OCI-LY7 (cell line): ENCODE measurements around the gene DDAH2. TPM values are rescaled to one million over a fixed set of nuclear protein-coding genes. Genes with fewer than 3 reads are reported as not detected.

Experiments used
- BruUV-seq: library from RNA; stranded (reverse); fragments of 400-500 nt; replicated peaks from 2 replicates; lab custom pipeline; 2021; lab: Mats Ljungman, UMichigan
- CTCF ChIA-PET: fragments of 300-600 bp; sonication (Branson Sonifier 250); formaldehyde crosslinking; loops from one replicate; lab custom pipeline; 2022; ENCODE audit warnings: antibody characterized with exemption; ENCODE audit not compliant: unreplicated experiment; lab: Charles Lee
- POLR2A ChIA-PET: fragments of 300-600 bp; sonication (Branson Sonifier 250); formaldehyde crosslinking; loops from one replicate; lab custom pipeline; 2022; ENCODE audit warnings: antibody characterized with exemption; lab: Charles Lee
- DNase-seq: peaks from one replicate; pipeline ENCODE4 v3.0.0-alpha.2; 2015; ENCODE audit warnings: low spot score
- H2AFZ ChIP-seq: fragments of 200-600 bp; sonication (generic), shearing (Covaris generic); 2 replicates; pipeline ENCODE4 v1.6.1; 2014; ENCODE audit warnings: mild to moderate bottlenecking, antibody characterized with exemption, low read length, moderate library complexity
- H3K27ac ChIP-seq: fragments of 200-600 bp; sonication (generic); 2 replicates; pipeline ENCODE4 v1.5.1; 2014; ENCODE audit warnings: mixed run types, low read depth, mild to moderate bottlenecking, moderate library complexity, low read length, inconsistent platforms; ENCODE audit not compliant: poor library complexity, severe bottlenecking
- H3K36me3 ChIP-seq: fragments of 200-600 bp; sonication (generic); 2 replicates; pipeline ENCODE4 v1.6.1; 2014; ENCODE audit warnings: mild to moderate bottlenecking, antibody characterized with exemption, low read length, moderate library complexity, mixed read lengths; ENCODE audit not compliant: insufficient read depth
- H3K4me1 ChIP-seq: fragments of 200-600 bp; sonication (generic); 2 replicates; pipeline ENCODE4 v1.5.1; 2014; ENCODE audit warnings: mild to moderate bottlenecking, low read length; ENCODE audit not compliant: insufficient read depth, poor library complexity, severe bottlenecking
- H3K4me2 ChIP-seq: fragments of 200-600 bp; sonication (generic); 2 replicates; pipeline ENCODE4 v1.6.1; 2014; ENCODE audit warnings: mild to moderate bottlenecking, low read length
- H3K4me3 ChIP-seq: fragments of 200-600 bp; sonication (generic); 2 replicates; pipeline ENCODE4 v1.5.1; 2014; ENCODE audit warnings: mild to moderate bottlenecking, low read depth, low read length; ENCODE audit not compliant: poor library complexity, severe bottlenecking
- H3K79me2 ChIP-seq: fragments of 200-600 bp; sonication (generic); 2 replicates; pipeline ENCODE4 v1.6.1; 2016; ENCODE audit warnings: low read depth, mild to moderate bottlenecking, low read length, moderate library complexity, mixed read lengths; ENCODE audit not compliant: insufficient read depth
- H3K9me2 ChIP-seq: fragments of 200-600 bp; sonication (generic); 2 replicates; pipeline ENCODE4 v1.6.1; 2016; ENCODE audit warnings: mild to moderate bottlenecking, low read length, mixed read lengths; ENCODE audit not compliant: insufficient read depth
- H3K9me3 ChIP-seq: fragments of 200-600 bp; sonication (generic); 2 replicates; pipeline ENCODE4 v1.6.1; 2014; ENCODE audit warnings: mild to moderate bottlenecking, mixed run types, low read length, mixed read lengths
- H4K20me1 ChIP-seq: fragments of 200-600 bp; sonication (generic); 2 replicates; pipeline ENCODE4 v1.6.1; 2014; ENCODE audit warnings: mild to moderate bottlenecking, antibody characterized with exemption, low read length, moderate library complexity, mixed read lengths; ENCODE audit not compliant: insufficient read depth
- CTCF ChIP-seq: fragments of 200-600 bp; sonication (generic); conservative IDR thresholded peaks from 2 replicates; pipeline ENCODE4 v1.5.1; 2014; ENCODE audit warnings: mild to moderate bottlenecking, antibody characterized with exemption, low read length, moderate library complexity, mixed read lengths
- EZH2phosphoT487 ChIP-seq: fragments of 200-600 bp; sonication (generic); IDR thresholded peaks from 2 replicates; pipeline ENCODE4 v1.6.1; 2018; ENCODE audit warnings: low read depth, borderline replicate concordance, mild to moderate bottlenecking, mixed run types, antibody characterized with exemption, low read length, moderate library complexity, mixed read lengths
- intact Hi-C: fragments of 100-400 bp; cut with micrococcal nuclease; formaldehyde crosslinking; loops from one replicate; pipeline ENCODE4 v1.10.0; 2022; ENCODE audit not compliant: unreplicated experiment
- total RNA-seq, 2 experiments: library from RNA; depleted of rRNA in 1 of 2; stranded (reverse); fragments of >200 nt in 1 of 2; shearing (Covaris generic) in 1 of 2; gene quantifications; 2 replicates each; pipeline ENCODE4 v1.2.3, GENCODE V29; 2014 to 2022

DDAH2 gene
- total RNA-seq, 2 experiments from 2014 or later = 14.0 to 20.4 TPM

- H3K4me1 ChIP-seq = peaks cover 12% of the 10 kb centered on the region
- CTCF ChIA-PET = interaction anchor here (0.6 kb wide), 1 partner anchor 356 kb away, joined by 3 read pairs; no protein-coding TSS in a partner anchor
- no peaks in the 10 kb centered on the region for H4K20me1 ChIP-seq
- intact Hi-C loops = no loop called here
- H3K79me2 ChIP-seq = no peaks in the 10 kb centered on the region
- no peak overlapping the region for H3K27ac ChIP-seq
- H3K9me2 ChIP-seq = no peaks in the 10 kb centered on the region
- H3K36me3 ChIP-seq = peaks cover 71% of the 10 kb centered on the region
- no peak overlapping the region for H3K4me2 ChIP-seq
- DNase-seq = no peak
- BruUV-seq = no TSS peak
- POLR2A ChIA-PET = interaction anchor here (0.6 kb wide), 1 partner anchor 21 kb away, joined by 3 read pairs; no protein-coding TSS in a partner anchor
- H2AFZ ChIP-seq = no peak overlapping the region
- no peaks in the 10 kb centered on the region for H3K9me3 ChIP-seq
- TF ChIP-seq EZH2phosphoT487 (no peak), CTCF (no peak)
- H3K4me3 ChIP-seq = no peak overlapping the region
Observed at GRCh38 chr6:31693535-31693934, 35.6 kb downstream of the DDAH2 start.

- no peak for TF ChIP-seq EZH2phosphoT487
- Histone ChIP-seq H4K20me1 (no peaks in the 10 kb centered on the region), H3K4me2 (no peak overlapping the region), H3K4me3 (no peak overlapping the region), H3K36me3 (peaks cover 78% of the 10 kb centered on the region), H2AFZ (no peak overlapping the region), H3K4me1 (peaks cover 12% of the 10 kb centered on the region), H3K9me3 (no peaks in the 10 kb centered on the region), H3K9me2 (no peaks in the 10 kb centered on the region), H3K27ac (no peak overlapping the region), H3K79me2 (no peaks in the 10 kb centered on the region)
- no TSS peak for BruUV-seq
- ChIA-PET POLR2A (no interaction called here), CTCF (no interaction called here)
- DNase-seq = no peak
- intact Hi-C loops = no loop called here
Observed at GRCh38 chr6:31692886-31693285, 36.2 kb downstream of the DDAH2 start.

- Histone ChIP-seq H3K9me2 (no peaks in the 10 kb centered on the region), H2AFZ (no peak overlapping the region), H3K9me3 (no peaks in the 10 kb centered on the region), H4K20me1 (no peaks in the 10 kb centered on the region), H3K4me3 (no peak overlapping the region), H3K4me2 (no peak overlapping the region), H3K4me1 (peaks cover 12% of the 10 kb centered on the region), H3K27ac (no peak overlapping the region), H3K36me3 (peaks cover 80% of the 10 kb centered on the region), H3K79me2 (no peaks in the 10 kb centered on the region)
- DNase-seq = no peak
- intact Hi-C loops = no loop called here
- BruUV-seq = TSS peak; percentile 48
- ChIA-PET POLR2A (no interaction called here), CTCF (no interaction called here)
- TF ChIP-seq EZH2phosphoT487 = no peak
- no peak for TF ChIP-seq CTCF
Observed at GRCh38 chr6:31692353-31692752, 36.7 kb downstream of the DDAH2 start.
